ENCODE results near the gene CDH22.

- TF ChIP-seq CTCF (IDR thresholded peaks at IDR 0.05; ENCODE audit: low read depth, low read length): no peak
- TF ChIP-seq EZH2phosphoT487 (IDR thresholded peaks at IDR 0.05; ENCODE audit: low read depth): no peak
These were observed 42.8 kb downstream of the CDH22 start for GRCh38 chr20:46265539-46265938.
